Type B pancreatic cell (in vitro differentiated cells): Measurements from ENCODE around the gene TMEM244. TPM values are rescaled to one million over a fixed set of nuclear protein-coding genes. Genes with fewer than 3 reads are reported as not detected.
"Not testable (repeated sequence)": the region's sequence is repeated elsewhere in the genome, so short reads cannot be mapped to it uniquely, and the experiment has no call there.

Source experiments
- DNase-seq: peaks from one replicate; pipeline ENCODE4 v3.0.0; 2021; ENCODE audit warnings: mixed read lengths; ENCODE audit not compliant: unreplicated experiment; ENCODE audit errors: extremely low spot score
- H3K27ac Mint-ChIP-seq: 2 replicates; pipeline ENCODE4 v1.8.0; 2021; ENCODE audit warnings: mild to moderate bottlenecking, mixed read lengths
- H3K27me3 Mint-ChIP-seq: 2 replicates; pipeline ENCODE4 v1.8.0; 2021; ENCODE audit warnings: mixed read lengths
- H3K36me3 Mint-ChIP-seq: 2 replicates; pipeline ENCODE4 v1.8.0; 2021; ENCODE audit warnings: mixed read lengths
- H3K4me1 Mint-ChIP-seq: one replicate; pipeline ENCODE4 v1.8.0; 2021; ENCODE audit warnings: mixed read lengths; ENCODE audit not compliant: unreplicated experiment
- H3K4me3 Mint-ChIP-seq: 2 replicates; pipeline ENCODE4 v1.8.0; 2021; ENCODE audit warnings: mild to moderate bottlenecking, mixed read lengths
- H3K9me3 Mint-ChIP-seq: 2 replicates; pipeline ENCODE4 v1.8.0; 2021; ENCODE audit warnings: mixed read lengths
- total RNA-seq: library from RNA; stranded (reverse); gene quantifications from 2 replicates; pipeline ENCODE4 v1.2.1, GENCODE V29; 2021; ENCODE audit warnings: low replicate concordance
- TF ChIP-seq, protein P1 (sequence below): fragments of 200-600 bp; sonication (generic); conservative IDR thresholded peaks from 2 replicates; pipeline ENCODE4 v1.5.0; 2021; ENCODE audit warnings: antibody characterized with exemption, mild to moderate bottlenecking

Gene TMEM244
- total RNA-seq, 1 donor from 2014 or later: not detected

DNA sequence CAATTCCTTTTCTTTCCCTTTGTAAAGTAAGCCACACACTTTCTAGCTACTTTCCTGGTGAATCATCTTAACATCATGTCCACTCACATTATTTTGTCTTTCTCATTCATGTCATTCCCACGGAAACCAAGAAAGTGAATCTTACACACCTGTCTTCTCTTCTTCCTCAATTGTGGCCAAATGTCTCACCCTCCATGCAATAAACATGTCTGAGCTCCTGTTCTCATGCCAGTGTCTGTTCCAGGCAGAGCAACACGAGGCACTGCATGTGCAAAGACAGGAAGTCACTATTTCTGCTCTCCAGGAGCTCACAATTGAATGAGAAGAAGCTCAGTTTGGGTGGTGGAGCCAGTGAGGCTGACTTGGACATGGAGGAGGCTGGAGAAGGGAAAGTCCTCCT, 29.0 kb upstream of the TMEM244 start:
- no peaks in the 10 kb centered on the region for H3K36me3 Mint-ChIP-seq
- H3K27me3 Mint-ChIP-seq: no peaks in the 10 kb centered on the region
- TF ChIP-seq, protein P1, sequence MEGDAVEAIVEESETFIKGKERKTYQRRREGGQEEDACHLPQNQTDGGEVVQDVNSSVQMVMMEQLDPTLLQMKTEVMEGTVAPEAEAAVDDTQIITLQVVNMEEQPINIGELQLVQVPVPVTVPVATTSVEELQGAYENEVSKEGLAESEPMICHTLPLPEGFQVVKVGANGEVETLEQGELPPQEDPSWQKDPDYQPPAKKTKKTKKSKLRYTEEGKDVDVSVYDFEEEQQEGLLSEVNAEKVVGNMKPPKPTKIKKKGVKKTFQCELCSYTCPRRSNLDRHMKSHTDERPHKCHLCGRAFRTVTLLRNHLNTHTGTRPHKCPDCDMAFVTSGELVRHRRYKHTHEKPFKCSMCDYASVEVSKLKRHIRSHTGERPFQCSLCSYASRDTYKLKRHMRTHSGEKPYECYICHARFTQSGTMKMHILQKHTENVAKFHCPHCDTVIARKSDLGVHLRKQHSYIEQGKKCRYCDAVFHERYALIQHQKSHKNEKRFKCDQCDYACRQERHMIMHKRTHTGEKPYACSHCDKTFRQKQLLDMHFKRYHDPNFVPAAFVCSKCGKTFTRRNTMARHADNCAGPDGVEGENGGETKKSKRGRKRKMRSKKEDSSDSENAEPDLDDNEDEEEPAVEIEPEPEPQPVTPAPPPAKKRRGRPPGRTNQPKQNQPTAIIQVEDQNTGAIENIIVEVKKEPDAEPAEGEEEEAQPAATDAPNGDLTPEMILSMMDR: no peak
- no peak overlapping the region for H3K4me3 Mint-ChIP-seq
- no peak overlapping the region for H3K27ac Mint-ChIP-seq
- H3K4me1 Mint-ChIP-seq: no peaks in the 10 kb centered on the region
- DNase-seq: no peak
- no peaks in the 10 kb centered on the region for H3K9me3 Mint-ChIP-seq

DNA sequence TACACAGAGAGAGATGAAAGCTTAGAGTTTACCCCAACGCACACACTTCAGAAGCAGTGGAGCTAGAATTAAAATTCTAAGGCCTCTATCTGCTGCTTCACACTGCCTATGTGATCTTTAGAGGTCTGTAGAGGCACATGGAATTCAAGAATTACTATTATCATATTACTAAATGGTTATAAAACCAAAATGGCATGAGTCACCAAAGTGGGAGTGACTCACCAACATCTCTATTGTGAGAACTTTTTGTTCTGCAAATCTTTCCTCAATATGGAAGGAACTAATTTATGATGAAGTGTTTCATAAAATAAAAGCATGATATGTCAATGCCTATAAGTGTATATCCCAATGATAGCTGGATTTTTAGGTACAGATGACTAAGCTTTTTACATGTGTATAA, 28.5 kb upstream of the TMEM244 start:
- Mint-ChIP-seq H3K4me3 (no peak overlapping the region), H3K9me3 (no peaks in the 10 kb centered on the region), H3K27ac (no peak overlapping the region), H3K27me3 (no peaks in the 10 kb centered on the region), H3K36me3 (no peaks in the 10 kb centered on the region), H3K4me1 (no peaks in the 10 kb centered on the region)
- TF ChIP-seq, protein P1: no peak
- no peak for DNase-seq

DNA sequence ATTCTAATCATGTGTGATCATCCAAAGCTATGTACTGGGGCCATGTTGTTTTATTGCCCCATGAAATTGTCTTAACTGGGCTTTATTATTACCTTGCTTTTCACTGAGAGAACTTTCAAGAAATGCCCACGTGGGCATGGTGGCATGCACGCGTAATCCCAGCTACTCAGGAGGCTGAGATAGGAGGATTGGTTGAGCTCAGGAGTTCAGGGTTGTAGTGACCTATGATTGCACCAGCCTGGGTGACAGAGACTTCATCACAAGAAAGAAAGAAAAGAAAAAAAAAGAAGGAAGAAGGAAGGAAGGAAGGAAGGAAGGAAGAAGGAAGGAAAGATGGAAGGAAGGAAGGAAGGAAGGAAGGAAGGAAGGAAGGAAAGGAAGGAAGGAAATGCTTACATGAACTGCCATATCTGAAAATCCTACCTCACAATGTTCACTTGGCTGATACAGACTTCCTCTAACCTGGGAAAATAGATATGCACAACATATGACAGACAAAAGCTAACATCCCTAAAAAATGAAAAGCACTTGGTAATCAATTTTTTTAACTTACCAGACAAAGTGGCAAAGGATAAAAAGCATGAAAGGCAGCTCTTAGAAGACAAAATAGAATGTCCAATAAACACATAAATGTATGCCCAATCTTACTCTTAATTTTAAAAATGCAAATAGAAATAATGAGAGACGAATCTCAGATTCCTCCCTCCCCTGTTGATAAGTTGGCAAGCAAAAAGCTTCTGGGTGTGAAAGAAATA, 25.5 kb upstream of the TMEM244 start:
- Mint-ChIP-seq H3K36me3 (no peaks in the 10 kb centered on the region), H3K27ac (no peak overlapping the region)

DNA sequence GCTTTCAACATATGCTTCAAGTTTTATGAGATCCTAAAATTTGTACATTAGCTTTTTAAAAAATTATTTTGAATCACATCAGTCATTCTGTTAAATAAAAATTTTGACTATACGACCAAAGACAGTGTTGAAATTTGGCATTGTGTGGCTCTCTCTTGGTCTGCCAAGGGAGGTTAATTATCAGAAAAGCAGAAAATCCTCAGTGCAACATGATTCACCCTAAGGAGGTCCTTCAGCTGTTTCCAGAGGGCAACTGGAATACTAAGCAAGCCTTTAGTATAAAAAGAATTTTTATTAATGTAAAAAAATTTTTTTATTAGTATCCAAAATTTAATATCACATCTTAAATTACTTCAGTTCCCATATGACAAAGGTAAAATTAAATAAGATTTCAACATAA, 23.1 kb upstream of the TMEM244 start:
- no peaks in the 10 kb centered on the region for H3K4me1 Mint-ChIP-seq
- H3K4me3 Mint-ChIP-seq: no peak overlapping the region
- no peak overlapping the region for H3K27ac Mint-ChIP-seq
- TF ChIP-seq, protein P1: no peak
- no peak for DNase-seq
- no peaks in the 10 kb centered on the region for H3K9me3 Mint-ChIP-seq
- H3K36me3 Mint-ChIP-seq: no peaks in the 10 kb centered on the region
- no peaks in the 10 kb centered on the region for H3K27me3 Mint-ChIP-seq

More for the DNA sequence above, 25.5 kb upstream of the TMEM244 start:
- DNase-seq: no peak
- Mint-ChIP-seq H3K4me1 (no peaks in the 10 kb centered on the region), H3K4me3 (no peak overlapping the region), H3K9me3 (no peaks in the 10 kb centered on the region), H3K27me3 (no peaks in the 10 kb centered on the region)
- TF ChIP-seq, protein P1: no peak

DNA sequence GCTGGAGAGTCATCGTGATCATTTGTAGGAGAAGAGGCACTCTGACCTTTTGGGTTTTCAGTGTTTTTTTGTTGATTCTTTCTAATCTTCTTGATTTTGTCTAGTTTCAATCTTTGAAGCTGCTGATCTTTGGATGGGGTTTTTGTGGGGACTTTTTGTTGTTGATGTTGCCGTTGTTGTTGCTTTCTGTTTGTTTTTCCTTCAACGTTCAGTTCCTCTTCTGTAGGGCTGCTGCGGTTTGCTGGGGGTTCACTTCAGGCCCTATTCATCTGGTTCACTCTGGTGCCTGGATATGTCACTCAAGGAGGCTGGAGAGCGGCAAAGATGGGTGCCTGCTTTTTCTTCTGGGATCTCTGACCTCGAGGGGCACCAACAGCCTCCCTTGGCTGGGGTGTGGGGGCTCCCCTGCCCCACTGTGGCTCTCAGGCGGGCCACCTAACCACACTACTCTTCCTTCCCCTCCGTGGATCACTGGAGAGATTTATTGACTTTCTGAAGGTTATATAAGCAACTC, 21.5 kb upstream of the TMEM244 start:
- no peak overlapping the region for H3K4me3 Mint-ChIP-seq
- H3K36me3 Mint-ChIP-seq: no peaks in the 10 kb centered on the region
- H3K4me1 Mint-ChIP-seq: no peaks in the 10 kb centered on the region
- no peak for DNase-seq
- peaks cover 5% of the 10 kb centered on the region for H3K9me3 Mint-ChIP-seq
- no peaks in the 10 kb centered on the region for H3K27me3 Mint-ChIP-seq
- TF ChIP-seq, protein P1: no peak
- no peak overlapping the region for H3K27ac Mint-ChIP-seq

DNA sequence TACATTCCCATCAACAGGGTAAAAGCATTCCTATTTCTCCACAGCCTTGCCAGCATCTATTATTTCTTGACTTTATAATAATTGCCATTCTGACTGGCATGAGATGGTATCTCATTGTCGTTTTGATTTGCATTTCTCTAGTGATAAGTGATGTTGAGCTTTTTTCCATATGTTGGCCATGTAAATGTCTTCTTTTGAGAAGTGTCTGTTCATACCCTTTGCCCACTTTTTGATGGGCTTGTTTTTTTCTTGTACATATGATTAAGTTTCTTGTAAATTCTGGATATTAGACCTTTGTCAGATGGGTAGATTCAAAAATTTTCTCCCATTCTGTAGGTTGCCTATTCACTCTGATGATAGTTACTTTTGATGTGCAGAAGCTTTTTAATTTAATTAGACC, 16.8 kb upstream of the TMEM244 start:
- H3K27me3 Mint-ChIP-seq, H3K27ac Mint-ChIP-seq, H3K9me3 Mint-ChIP-seq, H3K4me1 Mint-ChIP-seq, DNase-seq, H3K4me3 Mint-ChIP-seq, H3K36me3 Mint-ChIP-seq: not testable (repeated sequence)
